TTC549 (cell line): ENCODE results near the gene C4orf50.

Source experiments
- FAIRE-seq: peaks from 2 replicates; lab custom pipeline; 2012; peaks lifted over from hg19 to GRCh38; lab: Jason Lieb, UNC

Gene C4orf50

DNA sequence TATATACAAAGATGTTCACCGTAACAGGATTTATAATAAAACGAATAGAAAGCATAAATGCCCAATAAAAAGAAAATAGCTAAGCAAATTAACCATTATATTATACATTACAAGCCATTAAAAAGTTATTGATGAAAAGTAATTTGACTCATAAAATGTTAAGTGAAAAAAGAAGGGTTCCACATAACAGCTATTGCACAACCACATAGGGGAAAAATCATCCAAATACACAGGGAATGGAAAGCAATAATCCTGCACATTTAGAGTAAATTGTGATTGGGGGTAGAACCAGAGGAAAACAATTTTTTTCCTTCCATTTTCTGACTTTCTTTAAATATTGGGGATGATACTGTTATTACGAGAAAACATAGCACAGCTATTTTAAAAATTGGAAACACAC lies 163.3 kb downstream of the C4orf50 start:
- FAIRE-seq = no peak

GRCh38 chr4:5852523-5853202 lies 165.6 kb downstream of the C4orf50 start:
- FAIRE-seq = no peak

GRCh38 chr4:5851637-5852301 lies 166.5 kb downstream of the C4orf50 start:
- no peak for FAIRE-seq
